Measurements from ENCODE around the gene CHRNB4. TPM values are rescaled to one million over a fixed set of nuclear protein-coding genes. Genes with fewer than 3 reads are reported as not detected.
"Not testable (repeated sequence)": the region's sequence is repeated elsewhere in the genome, so short reads cannot be mapped to it uniquely, and the experiment has no call there.

CHRNB4 gene
- total RNA-seq, 6 experiments from 2014 or later: 0.53 TPM; not detected in 5

DNA sequence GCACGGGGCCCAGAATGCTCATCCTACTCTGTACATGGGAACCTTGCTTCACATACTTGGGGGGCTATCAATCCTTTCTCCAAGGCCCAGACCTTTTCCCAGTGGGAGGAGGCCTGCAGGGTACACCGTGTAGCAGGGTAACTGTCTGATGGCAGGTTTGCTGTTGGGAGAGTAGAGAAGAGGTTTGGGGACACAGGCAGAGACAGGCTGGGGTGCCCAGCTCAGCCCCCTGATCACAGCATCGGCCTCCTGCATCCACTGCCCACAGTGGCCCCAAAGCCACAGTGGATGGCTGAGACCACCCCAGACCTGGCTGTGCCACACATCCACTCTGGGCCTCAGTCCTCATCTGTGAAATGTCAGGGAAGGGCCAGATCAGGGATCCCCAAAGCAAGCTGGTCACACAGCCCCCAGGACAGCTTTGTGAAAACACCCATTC, 25.8 kb downstream of the CHRNB4 start:
- WGBS (ENCODE audit: insufficient coverage, low coverage, low lambda C conversion rate, missing lambda C conversion rate): 20% methylated on average over 1 of the region's 3 CpGs
- Histone ChIP-seq H3K27ac (no peak overlapping the region), H3K4me1 (no peaks in the 10 kb centered on the region), H3K27me3 (peaks cover 0 to 11% of the 10 kb centered on the region in 2 donors), H3K36me3 (no peaks in the 10 kb centered on the region), H3K4me3 (no peak overlapping the region), H3K9me3 (no peaks in the 10 kb centered on the region)
- no peak for TF ChIP-seq CTCF (IDR thresholded peaks at IDR 0.05)
- TF ChIP-seq POLR2A (IDR thresholded peaks at IDR 0.05): no peak
- intact Hi-C loops (cut with DNase I): no loop called here
- no peak for DNase-seq
- ATAC-seq: peak in 1 of 4 donors; percentile 10

GRCh38 chr15:78614021-78614420, 27.0 kb downstream of the CHRNB4 start:
- no peaks in the 10 kb centered on the region for H3K9me3 ChIP-seq
- no peak overlapping the region for H3K27ac ChIP-seq
- no peak for DNase-seq
- intact Hi-C loops (cut with DNase I): no loop called here
- TF ChIP-seq CTCF (IDR thresholded peaks at IDR 0.05): no peak
- no peak for TF ChIP-seq POLR2A (IDR thresholded peaks at IDR 0.05)
- no peak for ATAC-seq
- H3K4me3 ChIP-seq: no peak overlapping the region
- H3K4me1 ChIP-seq: no peaks in the 10 kb centered on the region
- H3K36me3 ChIP-seq: no peaks in the 10 kb centered on the region
- WGBS (ENCODE audit: insufficient coverage, low coverage, low lambda C conversion rate, missing lambda C conversion rate): 50% methylated on average over 3 of the region's 3 CpGs
- H3K27me3 ChIP-seq: peaks cover 0 to under 1% of the 10 kb centered on the region in 2 donors

DNA sequence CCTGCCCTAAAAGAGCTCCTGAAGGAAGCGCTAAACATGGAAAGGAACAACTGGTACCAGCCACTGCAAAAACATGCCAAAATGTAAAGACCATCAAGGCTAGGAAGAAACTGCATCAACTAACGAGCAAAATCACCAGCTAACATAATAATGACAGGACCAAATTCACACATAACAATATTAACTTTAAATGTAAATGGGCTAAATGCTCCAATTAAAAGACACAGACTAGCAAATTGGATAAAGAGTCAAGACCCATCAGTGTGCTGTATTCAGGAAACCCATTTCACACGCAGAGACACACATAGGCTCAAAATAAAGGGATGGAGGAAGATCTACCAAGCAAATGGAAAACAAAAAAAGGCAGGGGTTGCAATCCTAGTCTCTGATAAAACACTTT, 31.5 kb downstream of the CHRNB4 start:
- H3K9me3 ChIP-seq; intact Hi-C loops (cut with DNase I); H3K36me3 ChIP-seq; H3K27ac ChIP-seq; H3K4me3 ChIP-seq; H3K4me1 ChIP-seq; H3K27me3 ChIP-seq; ATAC-seq; DNase-seq: not testable (repeated sequence)
- 58% methylated on average over 2 of the region's 3 CpGs for whole genome bisulfite sequencing (ENCODE audit: insufficient coverage, low coverage, low lambda C conversion rate, missing lambda C conversion rate)

DNA sequence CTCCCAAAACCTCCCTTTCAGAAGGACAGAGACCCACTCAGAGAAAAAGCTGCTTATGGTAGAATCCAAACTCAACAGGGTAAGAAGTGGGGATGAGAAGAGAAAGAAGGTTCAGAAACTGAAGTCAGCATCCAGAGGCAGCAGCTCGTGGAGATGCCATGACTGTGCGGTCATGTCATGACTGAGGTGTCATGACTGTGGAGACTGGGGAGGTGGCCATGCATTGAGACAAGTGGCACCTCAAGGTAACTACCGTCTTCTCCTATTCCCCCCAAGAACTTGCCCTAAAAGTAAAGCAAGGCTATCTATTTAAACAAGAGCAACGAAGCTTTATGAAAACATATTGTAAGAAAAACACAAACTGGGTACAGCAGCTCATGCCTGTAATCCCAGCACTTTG, 35.3 kb downstream of the CHRNB4 start:
- Histone ChIP-seq H3K36me3 (no peaks in the 10 kb centered on the region), H3K4me1 (no peaks in the 10 kb centered on the region), H3K27ac (no peak overlapping the region), H3K4me3 (no peak overlapping the region), H3K9me3 (no peaks in the 10 kb centered on the region), H3K27me3 (no peaks in the 10 kb centered on the region)
- intact Hi-C loops (cut with DNase I): no loop called here
- 79% methylated on average over 4 of the region's 4 CpGs for WGBS (ENCODE audit: insufficient coverage, low coverage, low lambda C conversion rate, missing lambda C conversion rate)
- no peak for DNase-seq
- no peak for ATAC-seq
- no peak for TF ChIP-seq POLR2A (IDR thresholded peaks at IDR 0.05)
- no peak for TF ChIP-seq CTCF (IDR thresholded peaks at IDR 0.05)

- no peak for DNase-seq
- TF ChIP-seq CTCF (IDR thresholded peaks at IDR 0.05) (no peak), POLR2A (IDR thresholded peaks at IDR 0.05) (no peak)
- no peaks in the 10 kb centered on the region for H3K4me1 ChIP-seq
- no peak for ATAC-seq
- H3K27ac ChIP-seq: no peak overlapping the region
- H3K9me3 ChIP-seq: no peaks in the 10 kb centered on the region
- intact Hi-C loops (cut with DNase I): no loop called here
- H3K36me3 ChIP-seq: no peaks in the 10 kb centered on the region
- no peaks in the 10 kb centered on the region for H3K27me3 ChIP-seq
- 77% methylated on average over 4 of the region's 5 CpGs for WGBS (ENCODE audit: insufficient coverage, low coverage, low lambda C conversion rate, missing lambda C conversion rate)
- H3K4me3 ChIP-seq: no peak overlapping the region
Measured at GRCh38 chr15:78605201-78605600, 35.8 kb downstream of the CHRNB4 start.

Measured in right lobe of liver (tissue), 6 donors.